ENCODE data around the gene NAT10.

DNA sequence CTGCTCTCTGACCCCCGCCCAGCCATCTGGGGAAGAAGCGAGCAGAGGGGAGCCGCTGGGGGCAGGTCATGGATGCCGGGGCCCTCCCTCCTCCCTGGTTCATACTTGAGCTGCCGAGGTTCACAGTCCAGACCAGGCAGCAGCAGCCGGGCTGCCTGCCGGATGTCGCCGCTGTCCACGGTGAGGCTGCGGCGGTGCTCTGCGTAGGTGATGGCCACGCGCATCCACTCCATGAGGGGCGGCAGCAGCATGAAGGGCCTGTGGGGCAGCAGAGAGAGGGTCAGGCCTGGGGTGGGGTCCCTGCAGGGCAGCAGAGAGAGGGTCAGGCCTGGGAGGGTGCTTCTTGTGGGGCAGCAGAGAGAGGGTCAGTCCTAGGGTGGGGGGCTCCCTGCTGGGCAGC is 67.6 kb downstream of the NAT10 start:
- TF ChIP-seq, protein P1, sequence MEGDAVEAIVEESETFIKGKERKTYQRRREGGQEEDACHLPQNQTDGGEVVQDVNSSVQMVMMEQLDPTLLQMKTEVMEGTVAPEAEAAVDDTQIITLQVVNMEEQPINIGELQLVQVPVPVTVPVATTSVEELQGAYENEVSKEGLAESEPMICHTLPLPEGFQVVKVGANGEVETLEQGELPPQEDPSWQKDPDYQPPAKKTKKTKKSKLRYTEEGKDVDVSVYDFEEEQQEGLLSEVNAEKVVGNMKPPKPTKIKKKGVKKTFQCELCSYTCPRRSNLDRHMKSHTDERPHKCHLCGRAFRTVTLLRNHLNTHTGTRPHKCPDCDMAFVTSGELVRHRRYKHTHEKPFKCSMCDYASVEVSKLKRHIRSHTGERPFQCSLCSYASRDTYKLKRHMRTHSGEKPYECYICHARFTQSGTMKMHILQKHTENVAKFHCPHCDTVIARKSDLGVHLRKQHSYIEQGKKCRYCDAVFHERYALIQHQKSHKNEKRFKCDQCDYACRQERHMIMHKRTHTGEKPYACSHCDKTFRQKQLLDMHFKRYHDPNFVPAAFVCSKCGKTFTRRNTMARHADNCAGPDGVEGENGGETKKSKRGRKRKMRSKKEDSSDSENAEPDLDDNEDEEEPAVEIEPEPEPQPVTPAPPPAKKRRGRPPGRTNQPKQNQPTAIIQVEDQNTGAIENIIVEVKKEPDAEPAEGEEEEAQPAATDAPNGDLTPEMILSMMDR (IDR thresholded peaks at IDR 0.05 in 4 of 5, conservative IDR thresholded peaks at IDR 0.05 in 1 of 5) = no peak
- no peak for TF ChIP-seq POLR2A (IDR thresholded peaks at IDR 0.05)

All from gastrocnemius medialis (tissue), 4 donors.